Inferior parietal cortex (tissue), 1 donor: ENCODE measurements around the gene WSCD2.

Experiments
- DNase-seq: peaks from one replicate; pipeline ENCODE4 v3.0.0-alpha.2; 2016; ENCODE audit errors: extremely low spot score

WSCD2 gene

GRCh38 chr12:108157870-108158459 lies 28.9 kb downstream of the WSCD2 start:
- no peak for DNase-seq

GRCh38 chr12:108162207-108162606 lies 33.1 kb downstream of the WSCD2 start:
- no peak for DNase-seq

GRCh38 chr12:108166505-108166904 lies 37.4 kb downstream of the WSCD2 start:
- no peak for DNase-seq

- DNase-seq = no peak
These were observed 38.9 kb downstream of the WSCD2 start for GRCh38 chr12:108167974-108168373.

GRCh38 chr12:108169708-108170107 lies 40.6 kb downstream of the WSCD2 start:
- no peak for DNase-seq

- DNase-seq = no peak
These were observed 41.1 kb downstream of the WSCD2 start for GRCh38 chr12:108170164-108170563.

GRCh38 chr12:108172033-108172432 lies 42.9 kb downstream of the WSCD2 start:
- no peak for DNase-seq

- no peak for DNase-seq
These were observed 44.1 kb downstream of the WSCD2 start for GRCh38 chr12:108173160-108173559.

- DNase-seq = peak; percentile 23
These were observed 44.8 kb downstream of the WSCD2 start for GRCh38 chr12:108173892-108174291.

GRCh38 chr12:108174641-108175040 lies 45.6 kb downstream of the WSCD2 start:
- no peak for DNase-seq

GRCh38 chr12:108175310-108175709 lies 46.2 kb downstream of the WSCD2 start:
- DNase-seq = no peak

GRCh38 chr12:108176292-108176691 lies 47.2 kb downstream of the WSCD2 start:
- DNase-seq = no peak

- no peak for DNase-seq
These were observed 48.0 kb downstream of the WSCD2 start for GRCh38 chr12:108177131-108177530.

- no peak for DNase-seq
These were observed 50.2 kb downstream of the WSCD2 start for GRCh38 chr12:108179305-108179704.

- DNase-seq = no peak
These were observed 51.4 kb downstream of the WSCD2 start for GRCh38 chr12:108180255-108181094.

GRCh38 chr12:108181095-108181454 lies 52.0 kb downstream of the WSCD2 start:
- no peak for DNase-seq

GRCh38 chr12:108182096-108182495 lies 53.0 kb downstream of the WSCD2 start:
- no peak for DNase-seq

- no peak for DNase-seq
These were observed 55.9 kb downstream of the WSCD2 start for GRCh38 chr12:108185002-108185401.

GRCh38 chr12:108187831-108188230 lies 58.7 kb downstream of the WSCD2 start:
- DNase-seq = no peak

- peak; percentile 38 for DNase-seq
These were observed 61.4 kb downstream of the WSCD2 start for GRCh38 chr12:108190529-108190928.

- DNase-seq = no peak
These were observed 62.0 kb downstream of the WSCD2 start for GRCh38 chr12:108191086-108191485.

GRCh38 chr12:108191938-108192337 lies 62.9 kb downstream of the WSCD2 start:
- no peak for DNase-seq

- no peak for DNase-seq
These were observed 64.4 kb downstream of the WSCD2 start for GRCh38 chr12:108193493-108193892.
